Measurements from ENCODE around the gene BUD31.

DNA sequence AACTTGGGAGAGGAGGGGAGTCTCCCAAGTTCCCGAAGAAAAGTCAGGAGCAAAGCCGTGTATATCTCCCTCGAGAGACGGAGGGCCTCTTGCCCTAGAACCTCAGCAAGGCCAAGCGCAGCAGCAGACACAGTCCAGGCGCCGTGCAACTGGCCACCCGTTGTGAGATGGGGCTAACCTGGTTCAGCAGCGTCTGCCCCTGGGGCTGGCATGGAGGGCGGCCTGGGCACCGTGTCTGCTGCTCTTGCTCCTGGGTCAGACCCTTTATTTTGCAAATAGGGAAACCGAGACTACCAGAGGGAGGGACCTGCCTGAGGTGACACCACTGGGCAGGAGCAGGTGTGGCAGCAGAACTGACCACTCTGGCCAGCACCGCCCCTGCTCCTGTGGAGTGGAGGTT, 43.8 kb downstream of the BUD31 start:
- TF ChIP-seq, protein P1, sequence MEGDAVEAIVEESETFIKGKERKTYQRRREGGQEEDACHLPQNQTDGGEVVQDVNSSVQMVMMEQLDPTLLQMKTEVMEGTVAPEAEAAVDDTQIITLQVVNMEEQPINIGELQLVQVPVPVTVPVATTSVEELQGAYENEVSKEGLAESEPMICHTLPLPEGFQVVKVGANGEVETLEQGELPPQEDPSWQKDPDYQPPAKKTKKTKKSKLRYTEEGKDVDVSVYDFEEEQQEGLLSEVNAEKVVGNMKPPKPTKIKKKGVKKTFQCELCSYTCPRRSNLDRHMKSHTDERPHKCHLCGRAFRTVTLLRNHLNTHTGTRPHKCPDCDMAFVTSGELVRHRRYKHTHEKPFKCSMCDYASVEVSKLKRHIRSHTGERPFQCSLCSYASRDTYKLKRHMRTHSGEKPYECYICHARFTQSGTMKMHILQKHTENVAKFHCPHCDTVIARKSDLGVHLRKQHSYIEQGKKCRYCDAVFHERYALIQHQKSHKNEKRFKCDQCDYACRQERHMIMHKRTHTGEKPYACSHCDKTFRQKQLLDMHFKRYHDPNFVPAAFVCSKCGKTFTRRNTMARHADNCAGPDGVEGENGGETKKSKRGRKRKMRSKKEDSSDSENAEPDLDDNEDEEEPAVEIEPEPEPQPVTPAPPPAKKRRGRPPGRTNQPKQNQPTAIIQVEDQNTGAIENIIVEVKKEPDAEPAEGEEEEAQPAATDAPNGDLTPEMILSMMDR (IDR thresholded peaks at IDR 0.05): no peak
- TF ChIP-seq EP300 (IDR thresholded peaks at IDR 0.05) (no peak), POLR2AphosphoS5 (IDR thresholded peaks at IDR 0.05) (no peak), POLR2A (IDR thresholded peaks at IDR 0.05) (no peak)
